Esophagus squamous epithelium (tissue), 5 donors: ENCODE results near the gene SOD1. TPM values are rescaled to one million over a fixed set of nuclear protein-coding genes. Genes with fewer than 3 reads are reported as not detected.

ENCODE experiments used
- DNase-seq: peaks from one replicate; lab custom pipeline; 2025; lab: John Stamatoyannopoulos, UW
- H3K27ac ChIP-seq, 4 donors: fragments of 200-600 bp; sonication (generic); one replicate each; pipeline ENCODE4 v1.5.1; 2016 to 2019; ENCODE audit warnings: mild to moderate bottlenecking in 1 of 4
- H3K27me3 ChIP-seq, 4 donors: fragments of 200-600 bp; sonication (generic); 1 replicate in 3 of 4; 2 replicates in 1 of 4; pipeline versions ENCODE4 v1.5.1 to v1.6.0; 2017 to 2021; ENCODE audit warnings: antibody characterized with exemption in 1 of 4
- H3K36me3 ChIP-seq, 3 donors: fragments of 200-600 bp; sonication (generic); one replicate each; pipeline ENCODE4 v1.5.1; 2016 to 2019
- H3K4me1 ChIP-seq, 3 donors: fragments of 200-600 bp; sonication (generic); one replicate each; pipeline ENCODE4 v1.5.1; 2017 to 2019
- H3K4me3 ChIP-seq, 4 donors: fragments of 200-600 bp; sonication (generic); 1 replicate in 3 of 4; 2 replicates in 1 of 4; pipeline ENCODE4 v1.5.1; 2016 to 2019; ENCODE audit warnings: mild to moderate bottlenecking in 2 of 4, moderate library complexity in 1 of 4
- H3K9me3 ChIP-seq, 3 donors: fragments of 200-600 bp; sonication (generic); one replicate each; pipeline ENCODE4 v1.5.1; 2016 to 2019
- CTCF ChIP-seq, 6 experiments: fragments of 450-650 bp in 4 of 6; fragments of 200-600 bp in 2 of 6; sonication (generic) in 2 of 6; IDR thresholded peaks; one replicate each; pipeline ENCODE4 v1.5.1; 2016 to 2019; ENCODE audit warnings: antibody characterized with exemption in 6 of 6, mild to moderate bottlenecking in 4 of 6, moderate library complexity in 4 of 6
- POLR2A ChIP-seq, 4 donors: fragments of 450-650 bp; IDR thresholded peaks; one replicate each; pipeline ENCODE4 v1.6.1; 2017; ENCODE audit warnings: antibody characterized with exemption in 4 of 4, mild to moderate bottlenecking in 4 of 4, moderate library complexity in 3 of 4
- WGBS, 2 donors: methylation state at CpG; one replicate each; pipeline ENCODE4 v1.1.5; 2018; 5-methylcytosine and 5-hydroxymethylcytosine counted together
- intact Hi-C: fragments of 100-400 bp; cut with DNase I; formaldehyde crosslinking; loops from one replicate; pipeline ENCODE4 v1.15.0; 2022
- total RNA-seq, 4 donors: library from RNA; depleted of rRNA; stranded (reverse); fragments of >200 nt; gene quantifications; one replicate each; pipeline ENCODE4 v1.1.0, GENCODE V29; 2016
- donor health status: DM: yes; HTN: yes; CAD: no.

The SOD1 gene
- total RNA-seq, 4 donors from 2014 or later = 160 to 328 (median 221) TPM

- 61 to 70% methylated on average over 3 of the region's 3 CpGs for WGBS, 2 donors
- TF ChIP-seq POLR2A (IDR thresholded peaks at IDR 0.05) (no peak), CTCF (IDR thresholded peaks at IDR 0.05) (no peak)
These were observed 47.1 kb downstream of the SOD1 start for GRCh38 chr21:31706562-31706961.

GRCh38 chr21:31707499-31707898 lies 48.0 kb downstream of the SOD1 start:
- Histone ChIP-seq H3K4me3 (no peak overlapping the region), H3K27ac (no peak overlapping the region), H3K4me1 (peaks cover 0 to 55% (median 0%) of the 10 kb centered on the region in 3 donors), H3K9me3 (no peaks in the 10 kb centered on the region), H3K36me3 (peaks cover 0 to 27% (median 0%) of the 10 kb centered on the region in 3 donors), H3K27me3 (no peaks in the 10 kb centered on the region)
- no peak for DNase-seq
- intact Hi-C loops = no loop called here
- TF ChIP-seq CTCF (IDR thresholded peaks at IDR 0.05) = no peak

More at GRCh38 chr21:31706562-31706961, 47.1 kb downstream of the SOD1 start:
- intact Hi-C loops = no loop called here
- peaks cover 0 to 46% (median 0%) of the 10 kb centered on the region in 3 donors for H3K4me1 ChIP-seq
- peaks cover 0 to 37% (median 3%) of the 10 kb centered on the region in 3 donors for H3K36me3 ChIP-seq
- DNase-seq = no peak
- no peak overlapping the region for H3K27ac ChIP-seq
- H3K4me3 ChIP-seq = no peak overlapping the region
- H3K9me3 ChIP-seq = no peaks in the 10 kb centered on the region
- H3K27me3 ChIP-seq = no peaks in the 10 kb centered on the region

- H3K36me3 ChIP-seq = peaks cover 0 to 17% (median 0%) of the 10 kb centered on the region in 3 donors
- no peak overlapping the region for H3K4me3 ChIP-seq
- TF ChIP-seq POLR2A (IDR thresholded peaks at IDR 0.05) (no peak), CTCF (IDR thresholded peaks at IDR 0.05) (no peak)
- H3K27ac ChIP-seq = no peak overlapping the region
- H3K27me3 ChIP-seq = no peaks in the 10 kb centered on the region
- 50 to 64% methylated on average over 1 of the region's 1 CpG for WGBS, 2 donors
- H3K9me3 ChIP-seq = no peaks in the 10 kb centered on the region
- DNase-seq = no peak
- intact Hi-C loops = no loop called here
- peaks cover 0 to 65% (median 6%) of the 10 kb centered on the region in 3 donors for H3K4me1 ChIP-seq
These were observed 49.0 kb downstream of the SOD1 start for GRCh38 chr21:31708541-31708940.

GRCh38 chr21:31710586-31710985 lies 51.1 kb downstream of the SOD1 start:
- no peak overlapping the region for H3K27ac ChIP-seq

GRCh38 chr21:31711326-31711725 lies 51.8 kb downstream of the SOD1 start:
- H3K9me3 ChIP-seq = no peaks in the 10 kb centered on the region
- no peak overlapping the region for H3K4me3 ChIP-seq
- peaks cover 5 to 80% (median 13%) of the 10 kb centered on the region in 3 donors for H3K4me1 ChIP-seq
- intact Hi-C loops = no loop called here
- no peaks in the 10 kb centered on the region for H3K27me3 ChIP-seq
- no peaks in the 10 kb centered on the region for H3K36me3 ChIP-seq
- TF ChIP-seq CTCF (IDR thresholded peaks at IDR 0.05) (no peak), POLR2A (IDR thresholded peaks at IDR 0.05) (no peak)
- DNase-seq = no peak
- H3K27ac ChIP-seq = no peak overlapping the region
- 94 to 100% methylated on average over 1 of the region's 1 CpG for WGBS, 2 donors

More at GRCh38 chr21:31710586-31710985, 51.1 kb downstream of the SOD1 start:
- Histone ChIP-seq H3K4me1 (peaks cover 5 to 85% (median 13%) of the 10 kb centered on the region in 3 donors), H3K4me3 (no peak overlapping the region), H3K36me3 (no peaks in the 10 kb centered on the region), H3K27me3 (no peaks in the 10 kb centered on the region), H3K9me3 (no peaks in the 10 kb centered on the region)
- no peak for TF ChIP-seq CTCF (IDR thresholded peaks at IDR 0.05)
- no peak for TF ChIP-seq POLR2A (IDR thresholded peaks at IDR 0.05)
- DNase-seq = no peak
- intact Hi-C loops = no loop called here
- WGBS, 2 donors = 49 to 63% methylated on average over 1 of the region's 1 CpG
